Keratinocyte (primary cell): Measurements from ENCODE around the gene UBE2R2.
"Not testable (repeated sequence)": the region's sequence is repeated elsewhere in the genome, so short reads cannot be mapped to it uniquely, and the experiment has no call there.

Source experiments
- EZH2 ChIP-seq: IDR thresholded peaks from one replicate; pipeline ENCODE4 v1.6.1; 2012; ENCODE audit warnings: inconsistent platforms, mild to moderate bottlenecking, low read length, moderate library complexity
- TF ChIP-seq, protein P1 (sequence below), 3 experiments: IDR thresholded peaks in 1 of 3; conservative IDR thresholded peaks in 1 of 3; optimal IDR thresholded peaks in 1 of 3; 2 replicates in 2 of 3; 3 replicates in 1 of 3; pipeline versions ENCODE3 to v1.5.1; 2011; ENCODE audit warnings: low read length in 3 of 3, mild to moderate bottlenecking in 3 of 3, moderate library complexity in 2 of 3, control low read depth in 1 of 3, inconsistent platforms in 1 of 3; ENCODE audit not compliant: insufficient read depth in 2 of 3; ENCODE audit errors: extremely low read depth in 1 of 3

DNA sequence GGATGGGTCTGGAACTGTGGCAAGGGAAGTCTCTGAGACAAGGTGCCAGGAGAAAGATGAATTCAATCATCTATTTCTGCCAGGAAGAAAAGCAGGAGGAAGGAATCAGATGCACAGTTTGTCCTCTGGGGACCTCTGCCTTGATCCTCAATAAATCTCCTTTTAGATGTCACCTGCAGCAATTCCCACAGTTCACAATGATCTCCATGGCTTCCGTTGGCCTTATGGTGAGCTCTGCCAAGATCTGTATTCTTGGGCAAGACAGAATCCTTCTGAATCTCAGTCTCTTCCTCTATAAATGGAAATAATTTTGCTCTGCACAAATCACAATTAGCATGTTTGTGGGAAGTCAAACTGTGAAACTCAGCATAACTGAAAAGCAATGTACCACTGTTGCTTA lies 23.5 kb upstream of the UBE2R2 start:
- TF ChIP-seq EZH2: not testable (repeated sequence)
- TF ChIP-seq, protein P1, sequence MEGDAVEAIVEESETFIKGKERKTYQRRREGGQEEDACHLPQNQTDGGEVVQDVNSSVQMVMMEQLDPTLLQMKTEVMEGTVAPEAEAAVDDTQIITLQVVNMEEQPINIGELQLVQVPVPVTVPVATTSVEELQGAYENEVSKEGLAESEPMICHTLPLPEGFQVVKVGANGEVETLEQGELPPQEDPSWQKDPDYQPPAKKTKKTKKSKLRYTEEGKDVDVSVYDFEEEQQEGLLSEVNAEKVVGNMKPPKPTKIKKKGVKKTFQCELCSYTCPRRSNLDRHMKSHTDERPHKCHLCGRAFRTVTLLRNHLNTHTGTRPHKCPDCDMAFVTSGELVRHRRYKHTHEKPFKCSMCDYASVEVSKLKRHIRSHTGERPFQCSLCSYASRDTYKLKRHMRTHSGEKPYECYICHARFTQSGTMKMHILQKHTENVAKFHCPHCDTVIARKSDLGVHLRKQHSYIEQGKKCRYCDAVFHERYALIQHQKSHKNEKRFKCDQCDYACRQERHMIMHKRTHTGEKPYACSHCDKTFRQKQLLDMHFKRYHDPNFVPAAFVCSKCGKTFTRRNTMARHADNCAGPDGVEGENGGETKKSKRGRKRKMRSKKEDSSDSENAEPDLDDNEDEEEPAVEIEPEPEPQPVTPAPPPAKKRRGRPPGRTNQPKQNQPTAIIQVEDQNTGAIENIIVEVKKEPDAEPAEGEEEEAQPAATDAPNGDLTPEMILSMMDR (optimal IDR thresholded peaks at IDR 0.05 in 1 of 3, IDR thresholded peaks at IDR 0.05 in 1 of 3, conservative IDR thresholded peaks at IDR 0.05 in 1 of 3; ENCODE audit: extremely low read depth in 1 of 3, insufficient read depth in 2 of 3, low read length in 3 of 3): not testable (repeated sequence)
